Testis (tissue), 2 donors: ENCODE data around the gene RIOX2.

Experiments used
- POLR2A ChIP-seq: fragments of 450-650 bp; IDR thresholded peaks from one replicate; pipeline ENCODE4 v1.6.1; 2017; ENCODE audit warnings: antibody characterized with exemption, mild to moderate bottlenecking, moderate library complexity
- TF ChIP-seq, protein P1 (sequence below), 3 experiments: fragments of 450-650 bp in 2 of 3; fragments of 200-600 bp in 1 of 3; sonication (generic) in 1 of 3; IDR thresholded peaks; one replicate each; pipeline ENCODE4 v1.5.1; 2016 to 2019; ENCODE audit warnings: antibody characterized with exemption in 3 of 3, mild to moderate bottlenecking in 2 of 3, moderate library complexity in 1 of 3

DNA sequence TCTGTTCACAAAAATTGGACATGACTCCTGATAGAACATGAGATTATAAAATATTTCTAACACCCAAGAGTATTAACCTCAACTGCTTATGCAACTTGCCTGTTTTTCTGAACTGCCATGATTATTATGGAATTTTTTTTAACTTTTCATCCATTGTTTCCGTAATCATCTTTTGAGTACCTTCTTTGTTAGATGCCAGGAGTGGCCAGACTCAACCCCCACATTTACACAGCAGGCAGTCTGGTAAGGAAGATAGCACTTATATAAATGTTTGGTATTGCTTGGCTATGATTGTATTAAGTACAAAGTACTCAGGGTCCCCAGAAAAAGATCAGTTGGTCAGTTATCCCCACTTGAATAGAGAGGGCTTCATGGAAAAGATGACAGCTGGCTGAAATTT is 76.1 kb downstream of the RIOX2 start:
- TF ChIP-seq POLR2A = no peak
- TF ChIP-seq, protein P1, sequence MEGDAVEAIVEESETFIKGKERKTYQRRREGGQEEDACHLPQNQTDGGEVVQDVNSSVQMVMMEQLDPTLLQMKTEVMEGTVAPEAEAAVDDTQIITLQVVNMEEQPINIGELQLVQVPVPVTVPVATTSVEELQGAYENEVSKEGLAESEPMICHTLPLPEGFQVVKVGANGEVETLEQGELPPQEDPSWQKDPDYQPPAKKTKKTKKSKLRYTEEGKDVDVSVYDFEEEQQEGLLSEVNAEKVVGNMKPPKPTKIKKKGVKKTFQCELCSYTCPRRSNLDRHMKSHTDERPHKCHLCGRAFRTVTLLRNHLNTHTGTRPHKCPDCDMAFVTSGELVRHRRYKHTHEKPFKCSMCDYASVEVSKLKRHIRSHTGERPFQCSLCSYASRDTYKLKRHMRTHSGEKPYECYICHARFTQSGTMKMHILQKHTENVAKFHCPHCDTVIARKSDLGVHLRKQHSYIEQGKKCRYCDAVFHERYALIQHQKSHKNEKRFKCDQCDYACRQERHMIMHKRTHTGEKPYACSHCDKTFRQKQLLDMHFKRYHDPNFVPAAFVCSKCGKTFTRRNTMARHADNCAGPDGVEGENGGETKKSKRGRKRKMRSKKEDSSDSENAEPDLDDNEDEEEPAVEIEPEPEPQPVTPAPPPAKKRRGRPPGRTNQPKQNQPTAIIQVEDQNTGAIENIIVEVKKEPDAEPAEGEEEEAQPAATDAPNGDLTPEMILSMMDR (IDR thresholded peaks at IDR 0.05) = no peak
